Memory B cell (primary cell): Measurements from ENCODE around the gene TMEM167B.
"Not testable (repeated sequence)": the region's sequence is repeated elsewhere in the genome, so short reads cannot be mapped to it uniquely, and the experiment has no call there.

ENCODE experiments used
- ATAC-seq: fragments of 150-1000 bp; cut with Tn5 transposase; 2 replicates; pipeline ENCODE4 v1.10.0; 2021; ENCODE audit warnings: low read depth, mild to moderate bottlenecking, moderate library complexity
- DNase-seq, 2 donors: peaks; one replicate each; pipeline ENCODE4 v3.0.0; 2022; ENCODE audit warnings: low spot score in 2 of 2
- H3K27ac Mint-ChIP-seq: one replicate; pipeline ENCODE4 v1.8.0; 2022; ENCODE audit warnings: mild to moderate bottlenecking, moderate library complexity, mixed read lengths
- H3K27me3 Mint-ChIP-seq: one replicate; pipeline ENCODE4 v1.8.0; 2022; ENCODE audit warnings: mixed read lengths
- H3K36me3 Mint-ChIP-seq: one replicate; pipeline ENCODE4 v1.8.0; 2022; ENCODE audit warnings: mild to moderate bottlenecking, mixed read lengths
- H3K4me1 Mint-ChIP-seq: one replicate; pipeline ENCODE4 v1.8.0; 2022; ENCODE audit warnings: mixed read lengths
- H3K4me3 Mint-ChIP-seq: one replicate; pipeline ENCODE4 v1.8.0; 2022; ENCODE audit warnings: mild to moderate bottlenecking, moderate library complexity, mixed read lengths
- H3K9me3 Mint-ChIP-seq: one replicate; pipeline ENCODE4 v1.8.0; 2022; ENCODE audit warnings: mixed read lengths

The TMEM167B gene

GRCh38 chr1:109140392-109140791, 49.8 kb downstream of the TMEM167B start:
- H3K27ac Mint-ChIP-seq = no peak overlapping the region
- peaks cover 6% of the 10 kb centered on the region for H3K27me3 Mint-ChIP-seq
- H3K36me3 Mint-ChIP-seq = no peaks in the 10 kb centered on the region
- H3K4me3 Mint-ChIP-seq = no peak overlapping the region
- DNase-seq = no peak
- no peak for ATAC-seq
- no peaks in the 10 kb centered on the region for H3K9me3 Mint-ChIP-seq
- H3K4me1 Mint-ChIP-seq = no peaks in the 10 kb centered on the region

GRCh38 chr1:109142260-109142659, 51.7 kb downstream of the TMEM167B start:
- no peak overlapping the region for H3K27ac Mint-ChIP-seq
- H3K9me3 Mint-ChIP-seq = no peaks in the 10 kb centered on the region
- no peaks in the 10 kb centered on the region for H3K4me1 Mint-ChIP-seq
- DNase-seq (no peak), ATAC-seq (no peak)
- H3K4me3 Mint-ChIP-seq = no peak overlapping the region
- no peaks in the 10 kb centered on the region for H3K36me3 Mint-ChIP-seq
- peaks cover 6% of the 10 kb centered on the region for H3K27me3 Mint-ChIP-seq

GRCh38 chr1:109142725-109143124, 52.2 kb downstream of the TMEM167B start:
- H3K4me1 Mint-ChIP-seq, DNase-seq, H3K4me3 Mint-ChIP-seq, H3K27ac Mint-ChIP-seq, ATAC-seq, H3K27me3 Mint-ChIP-seq, H3K36me3 Mint-ChIP-seq, H3K9me3 Mint-ChIP-seq: not testable (repeated sequence)
